HG03060 (cell line): Measurements from ENCODE around the gene PLS3.

Experiments
- ATAC-seq: cut with Tn5 transposase; IDR thresholded peaks from one replicate; pipeline ENCODE4 v1.9.1; 2021; ENCODE audit warnings: low read depth, moderate number of reproducible peaks; ENCODE audit not compliant: unreplicated experiment

Gene PLS3

DNA sequence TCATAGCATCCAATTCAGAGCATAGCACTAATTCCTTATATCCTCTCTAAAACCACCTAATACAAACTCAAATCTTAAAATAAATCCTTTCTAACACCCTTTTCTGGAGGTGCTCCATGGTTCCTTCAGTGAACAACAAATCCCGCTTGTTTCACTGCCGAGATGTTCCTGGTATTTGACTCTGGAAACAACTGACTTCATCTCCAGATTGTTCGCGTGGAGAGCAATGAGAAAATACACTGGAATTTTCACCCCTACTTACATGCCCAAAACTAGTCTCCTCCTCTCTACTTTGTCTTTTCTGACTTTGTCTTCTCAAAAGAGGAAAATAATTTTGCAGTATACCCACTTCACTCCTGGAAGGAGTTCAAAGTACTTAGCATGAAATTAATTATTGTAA is 129.0 kb downstream of the PLS3 start:
- ATAC-seq, result no peak

DNA sequence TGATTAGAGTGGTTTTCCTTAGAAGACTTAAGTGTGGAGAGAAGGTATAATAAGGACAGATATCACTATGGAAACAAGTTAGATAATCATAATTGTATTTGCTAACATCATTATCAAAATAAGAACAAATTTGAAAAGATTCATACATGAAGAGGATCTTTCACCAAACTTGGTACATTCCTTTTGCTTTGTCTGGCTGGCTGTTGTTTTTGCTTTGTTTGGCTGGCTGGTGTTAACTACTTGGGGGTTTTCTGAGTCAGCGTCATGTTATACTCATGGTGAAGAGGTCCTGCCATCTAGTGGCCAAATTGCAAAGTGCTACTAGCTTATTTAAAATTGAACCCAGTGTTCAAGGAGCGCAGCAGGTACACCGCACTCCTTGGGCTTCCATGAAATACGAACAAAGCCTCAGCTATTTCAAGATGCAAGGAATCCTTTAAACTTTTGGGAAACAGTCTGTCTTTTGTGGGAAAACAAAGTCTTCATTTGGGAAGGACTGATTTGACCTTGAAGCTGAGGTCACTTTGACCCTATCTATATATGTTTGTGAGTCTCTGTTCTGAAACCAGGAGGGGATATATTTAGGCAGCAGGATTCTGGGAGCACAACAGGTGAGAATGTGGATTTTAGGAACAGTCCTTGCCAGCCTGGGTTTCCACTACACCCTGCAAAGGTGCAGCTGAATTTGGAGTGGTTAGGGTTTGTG is 129.7 kb downstream of the PLS3 start:
- no peak for ATAC-seq

DNA sequence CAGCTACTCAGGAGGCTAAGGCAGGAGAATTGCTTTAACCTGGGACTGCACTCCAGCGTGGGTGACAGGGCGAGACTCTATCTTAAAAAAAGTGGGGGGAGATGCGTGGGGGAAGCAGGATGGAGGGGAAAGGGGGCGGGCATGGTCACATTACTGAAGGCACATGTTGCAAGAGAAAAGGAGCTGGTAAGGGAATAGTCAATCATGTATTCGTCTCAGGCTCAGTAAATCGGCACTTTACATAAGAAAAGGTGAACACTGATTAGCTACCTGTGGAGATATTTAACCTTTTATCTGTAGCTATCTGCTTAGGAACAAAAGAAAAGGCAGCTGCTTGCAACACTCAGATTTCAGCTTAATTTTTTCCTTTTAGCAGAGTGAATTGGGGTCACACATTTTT is 132.5 kb downstream of the PLS3 start:
- ATAC-seq, result no peak

DNA sequence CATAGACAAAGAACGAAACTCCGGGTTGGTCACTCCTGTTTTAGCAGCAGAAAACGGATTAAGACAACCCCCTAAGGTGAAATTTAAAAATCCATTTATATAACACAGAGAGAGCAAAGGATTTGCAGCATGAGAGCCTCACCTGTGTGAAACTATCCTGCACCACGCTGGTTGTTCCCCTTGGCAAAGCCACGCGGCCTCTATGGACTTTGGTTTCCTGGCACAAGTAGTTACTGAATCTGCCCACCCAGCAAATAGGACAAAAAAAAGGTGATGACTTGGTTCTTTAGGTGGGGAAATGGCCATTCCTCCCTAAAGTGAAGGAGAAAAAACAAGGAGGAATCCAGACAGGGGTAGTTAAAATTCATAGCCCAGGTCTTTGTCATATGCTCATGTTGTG is 133.1 kb downstream of the PLS3 start:
- no peak for ATAC-seq

DNA sequence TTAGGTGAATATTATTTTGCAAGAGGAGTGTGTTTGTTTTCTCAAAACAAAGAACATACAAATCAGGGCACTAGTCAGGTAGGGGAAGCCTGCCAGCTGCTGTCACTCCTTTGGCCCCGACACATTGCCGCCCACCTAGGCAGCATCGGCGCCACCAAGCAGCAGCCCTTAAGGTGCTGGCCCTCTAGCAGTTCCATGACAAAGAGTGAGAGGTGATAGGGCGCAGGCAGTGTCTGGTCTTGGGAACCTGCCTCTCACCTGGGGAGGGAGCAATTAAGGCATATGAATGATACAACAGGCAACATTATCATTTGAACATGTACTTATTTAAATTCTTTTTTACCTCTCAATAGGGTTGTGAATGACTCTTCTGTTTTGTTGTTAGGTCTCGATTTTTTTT is 135.1 kb downstream of the PLS3 start:
- no peak for ATAC-seq

DNA sequence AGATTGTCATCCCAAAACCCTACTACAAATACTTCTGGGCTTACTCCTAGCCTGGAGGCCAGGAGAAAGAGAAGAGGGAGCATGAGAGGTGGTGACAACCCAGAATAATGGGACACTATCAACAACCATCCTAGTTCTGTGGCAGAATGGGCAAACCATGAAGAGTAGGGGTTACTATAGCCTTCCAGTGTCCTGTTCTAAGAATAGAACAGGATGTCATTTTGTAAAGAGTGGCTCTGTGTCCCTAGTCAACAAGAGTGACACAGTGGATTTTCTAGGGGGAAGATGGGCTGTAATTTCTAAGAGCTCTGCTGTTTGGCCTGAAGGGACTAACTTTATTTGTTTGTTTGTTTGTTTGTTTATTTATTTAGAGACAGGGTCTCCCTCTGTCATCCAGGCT is 136.0 kb downstream of the PLS3 start:
- ATAC-seq, result no peak

DNA sequence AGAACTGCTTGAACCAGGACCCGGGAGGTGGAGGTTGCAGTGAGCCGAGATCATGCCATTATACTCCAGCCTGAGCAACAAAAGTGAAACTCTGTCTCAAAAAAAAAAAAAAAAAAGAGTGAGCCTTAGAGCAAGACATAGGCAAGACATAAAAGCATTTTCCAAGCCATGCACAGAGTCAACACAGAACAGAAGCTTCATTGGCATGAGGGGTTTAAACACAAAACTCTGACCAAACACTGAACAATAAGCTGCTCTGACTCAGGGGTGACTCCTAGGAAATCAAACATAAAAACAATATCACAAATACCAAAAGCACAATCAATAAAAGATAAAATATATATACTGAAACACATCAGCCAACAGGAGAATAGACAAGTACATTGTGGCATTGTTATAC is 136.8 kb downstream of the PLS3 start:
- ATAC-seq, result no peak
